H1 (cell line): ENCODE measurements around the gene OR8G5. TPM values are rescaled to one million over a fixed set of nuclear protein-coding genes. Genes with fewer than 3 reads are reported as not detected.

Experiments used
- CTCF ChIA-PET: fragments of 300-600 bp; sonication (Branson Sonifier 250); formaldehyde crosslinking; loops from one replicate; lab custom pipeline; 2021; ENCODE audit not compliant: partially characterized antibody; lab: Charles Lee
- POLR2A ChIA-PET: fragments of 300-600 bp; sonication (Branson Sonifier 250); formaldehyde crosslinking; loops from one replicate; lab custom pipeline; 2021; ENCODE audit warnings: inconsistent platforms; ENCODE audit not compliant: partially characterized antibody; lab: Charles Lee
- DNase-seq, 2 experiments: peaks; one replicate each; pipeline versions ENCODE4 v3.0.0 to v3.0.0-alpha.2; 2010 to 2022; ENCODE audit warnings: low spot score in 2 of 2, low read depth in 1 of 2, mixed read lengths in 1 of 2
- FAIRE-seq: peaks from 2 replicates; lab custom pipeline; 2011; peaks lifted over from hg19 to GRCh38; lab: Jason Lieb, UNC
- H2AFZ ChIP-seq: 2 replicates; pipeline ENCODE4 v1.8.1; 2012; ENCODE audit warnings: low read length, inconsistent platforms
- H2AK5ac ChIP-seq: 2 replicates; pipeline ENCODE4 v1.6.1; 2013; ENCODE audit warnings: low read depth, low read length
- H2BK120ac ChIP-seq: replicated peaks from 2 replicates; pipeline ENCODE3; 2013; ENCODE audit warnings: low read depth, low read length, inconsistent platforms
- H2BK12ac ChIP-seq: 2 replicates; pipeline ENCODE4 v1.6.1; 2013; ENCODE audit warnings: low read depth, low read length
- H2BK15ac ChIP-seq: 2 replicates; pipeline ENCODE4 v1.6.1; 2013; ENCODE audit warnings: low read length
- H2BK20ac ChIP-seq: 2 replicates; pipeline ENCODE4 v1.6.1; 2013; ENCODE audit warnings: low read length
- H2BK5ac ChIP-seq: 2 replicates; pipeline ENCODE4 v1.6.1; 2013; ENCODE audit warnings: low read depth, low read length
- H3K14ac ChIP-seq: 2 replicates; pipeline ENCODE4 v1.6.1; 2013; ENCODE audit warnings: inconsistent platforms; ENCODE audit not compliant: insufficient read length
- H3K18ac ChIP-seq: 2 replicates; pipeline ENCODE4 v1.6.1; 2013; ENCODE audit warnings: low read length; ENCODE audit errors: extremely low read depth
- H3K23ac ChIP-seq: 2 replicates; pipeline ENCODE4 v1.6.1; 2013; ENCODE audit warnings: inconsistent platforms; ENCODE audit not compliant: insufficient read length
- H3K23me2 ChIP-seq: 2 replicates; pipeline ENCODE4 v1.6.1; 2013; ENCODE audit warnings: low read depth, low read length
- H3K27ac ChIP-seq: 2 replicates; pipeline ENCODE4 v1.6.1; 2011; ENCODE audit warnings: low read depth, low read length, inconsistent platforms
- H3K27me3 ChIP-seq, 4 experiments: replicated peaks in 1 of 4; 1 replicate in 1 of 4; 2 replicates in 3 of 4; pipeline versions ENCODE4 v1.6.1 to v1.8.1; 2011 to 2013; ENCODE audit warnings: low read length in 3 of 4, mild to moderate bottlenecking in 3 of 4, inconsistent platforms in 2 of 4, mixed read lengths in 2 of 4, moderate library complexity in 1 of 4; ENCODE audit not compliant: control insufficient read depth in 3 of 4, insufficient read depth in 3 of 4; ENCODE audit errors: extremely low read depth in 1 of 4
- H3K36me3 ChIP-seq, 4 experiments: 2 replicates each; pipeline versions ENCODE4 v1.6.1 to v1.8.1; 2011 to 2013; ENCODE audit warnings: mild to moderate bottlenecking in 4 of 4, low read length in 3 of 4, moderate library complexity in 2 of 4, control low read depth in 1 of 4, inconsistent platforms in 1 of 4; ENCODE audit not compliant: insufficient read depth in 4 of 4, control insufficient read depth in 2 of 4
- H3K4ac ChIP-seq: replicated peaks from 2 replicates; pipeline ENCODE3; 2013; ENCODE audit warnings: low read length, low read depth, mixed read lengths, inconsistent platforms; ENCODE audit not compliant: insufficient read length
- H3K4me1 ChIP-seq, 4 experiments: replicated peaks in 1 of 4; 1 replicate in 1 of 4; 2 replicates in 3 of 4; pipeline versions ENCODE4 v1.6.1 to v1.8.1; 2011 to 2013; ENCODE audit warnings: low read length in 3 of 4, inconsistent platforms in 2 of 4, mixed read lengths in 1 of 4; ENCODE audit not compliant: insufficient read depth in 4 of 4, control insufficient read depth in 3 of 4
- H3K4me2 ChIP-seq, 2 experiments: 2 replicates each; pipeline versions ENCODE4 v1.6.1 to v1.8.1; 2011 to 2013; ENCODE audit warnings: low read depth in 2 of 2, low read length in 2 of 2, control low read depth in 1 of 2, inconsistent platforms in 1 of 2, mild to moderate bottlenecking in 1 of 2; ENCODE audit not compliant: insufficient read depth in 1 of 2
- H3K4me3 ChIP-seq, 4 experiments: fragments of 200-600, 300-600 bp in 1 of 4; sonication (generic), shearing (Covaris generic), sonication (Bioruptor Twin) in 1 of 4; 2 replicates each; pipeline versions ENCODE4 v1.5.1 to v1.8.1; 2011 to 2016; ENCODE audit warnings: low read length in 4 of 4, low read depth in 3 of 4, control low read depth in 2 of 4, inconsistent platforms in 2 of 4, mild to moderate bottlenecking in 2 of 4, mixed read lengths in 1 of 4, moderate library complexity in 1 of 4; ENCODE audit not compliant: insufficient read depth in 2 of 4; ENCODE audit errors: extremely low read depth in 1 of 4
- H3K56ac ChIP-seq: replicated peaks from 2 replicates; pipeline ENCODE3; 2013; ENCODE audit warnings: low read depth, mild to moderate bottlenecking, mixed read lengths, low read length, inconsistent platforms; ENCODE audit not compliant: insufficient read length
- H3K79me1 ChIP-seq: 2 replicates; pipeline ENCODE4 v1.6.1; 2013; ENCODE audit warnings: low read depth, low read length, control low read depth
- H3K79me2 ChIP-seq, 2 experiments: 2 replicates each; pipeline versions ENCODE4 v1.6.1 to v1.8.1; 2012 to 2013; ENCODE audit warnings: low read length in 2 of 2, mild to moderate bottlenecking in 2 of 2, inconsistent platforms in 1 of 2; ENCODE audit not compliant: insufficient read depth in 2 of 2, control insufficient read depth in 1 of 2
- H3K9ac ChIP-seq, 4 experiments: replicated peaks in 1 of 4; 1 replicate in 1 of 4; 2 replicates in 3 of 4; pipeline versions ENCODE4 v1.6.1 to v1.8.1; 2011 to 2013; ENCODE audit warnings: low read depth in 3 of 4, low read length in 3 of 4, control low read depth in 2 of 4, mild to moderate bottlenecking in 2 of 4, moderate library complexity in 2 of 4, inconsistent platforms in 1 of 4; ENCODE audit errors: extremely low read depth in 1 of 4
- H3K9me3 ChIP-seq, 2 experiments: 2 replicates each; pipeline versions ENCODE4 v1.6.1 to v1.8.1; 2012 to 2013; ENCODE audit warnings: mild to moderate bottlenecking in 2 of 2, moderate library complexity in 2 of 2, control low read depth in 1 of 2, inconsistent platforms in 1 of 2, low read depth in 1 of 2, low read length in 1 of 2, mixed read lengths in 1 of 2; ENCODE audit not compliant: insufficient read depth in 2 of 2
- H4K20me1 ChIP-seq, 2 experiments: replicated peaks in 1 of 2; 2 replicates each; pipeline versions ENCODE3 to v1.8.1; 2011 to 2013; ENCODE audit warnings: inconsistent platforms in 2 of 2, low read length in 2 of 2, mild to moderate bottlenecking in 1 of 2; ENCODE audit not compliant: insufficient read depth in 2 of 2, control insufficient read depth in 1 of 2
- H4K5ac ChIP-seq: 2 replicates; pipeline ENCODE4 v1.6.1; 2013; ENCODE audit warnings: low read length, low read depth, mixed read lengths, inconsistent platforms; ENCODE audit not compliant: insufficient read length
- H4K8ac ChIP-seq: 2 replicates; pipeline ENCODE4 v1.8.0; 2013; ENCODE audit warnings: mild to moderate bottlenecking, moderate library complexity, low read length, inconsistent platforms; ENCODE audit not compliant: insufficient read depth; ENCODE audit errors: extremely low read depth
- H4K91ac ChIP-seq: replicated peaks from 2 replicates; pipeline ENCODE3; 2013; ENCODE audit warnings: low read length, mixed read lengths, inconsistent platforms; ENCODE audit not compliant: insufficient read length
- KDM4A ChIP-seq: IDR thresholded peaks from one replicate; pipeline ENCODE4 v1.7.1; 2012; ENCODE audit warnings: low read depth, mild to moderate bottlenecking, moderate library complexity, low read length, inconsistent platforms; ENCODE audit not compliant: severe bottlenecking
- POLR2A ChIP-seq, 2 experiments: IDR thresholded peaks; 1 replicate in 1 of 2; 2 replicates in 1 of 2; pipeline ENCODE4 v1.6.1; 2011; ENCODE audit warnings: low read depth in 2 of 2, low read length in 2 of 2, mild to moderate bottlenecking in 2 of 2; ENCODE audit errors: control extremely low read depth in 1 of 2
- SP2 ChIP-seq: IDR thresholded peaks from 2 replicates; pipeline ENCODE4 v1.6.1; 2012; ENCODE audit warnings: mild to moderate bottlenecking, low read length, inconsistent platforms
- SP4 ChIP-seq: IDR thresholded peaks from 2 replicates; pipeline ENCODE4 v1.6.1; 2012; ENCODE audit warnings: low read length, inconsistent platforms
- polyA plus RNA-seq, 7 experiments: library from polyadenylated mRNA; depleted of rRNA in 3 of 7; stranded (reverse) in 5 of 7; unstranded in 2 of 7; fragments of >200 nt in 5 of 7; fragments of 200-250 nt in 2 of 7; gene quantifications; 1 replicate in 5 of 7; 2 replicates in 1 of 7; 4 replicates in 1 of 7; pipeline versions ENCODE4 v1.2.1 to v1.2.3, GENCODE V29; 2011 to 2013; ENCODE audit warnings: missing spikeins in 2 of 7, mixed read lengths in 2 of 7
- total RNA-seq: library from RNA; stranded (reverse); fragmentation: NEBNext Ultra II Directional; extraction: Animal tissue kit (Norgen Biotek cat#: 25700); gene quantifications from 2 replicates; pipeline ENCODE4 v1.2.1, GENCODE V29; 2021

Gene OR8G5
- total and polyA plus RNA-seq, 2 of the 8 experiments (the other 6 are each of a cell fraction or from before 2014, with no cell fraction given), result not detected

- H3K23ac ChIP-seq, result no peak overlapping the region
- ChIA-PET CTCF (no interaction called here), POLR2A (no interaction called here)
- H3K27ac ChIP-seq, result no peak overlapping the region
- H3K79me2 ChIP-seq, result no peaks in the 10 kb centered on the region
- TF ChIP-seq SP2 (no peak), KDM4A (no peak), SP4 (no peak), POLR2A (IDR thresholded peaks at IDR 0.05; ENCODE audit: control extremely low read depth in 1 of 2, low read depth in 2 of 2, low read length in 2 of 2) (no peak)
- no peak overlapping the region for H2BK12ac ChIP-seq
- H3K4me2 ChIP-seq, result no peak overlapping the region
- no peaks in the 10 kb centered on the region for H3K36me3 ChIP-seq
- no peak overlapping the region for H3K14ac ChIP-seq
- no peaks in the 10 kb centered on the region for H4K20me1 ChIP-seq
- no peak overlapping the region for H4K5ac ChIP-seq
- no peaks in the 10 kb centered on the region for H3K27me3 ChIP-seq
- no peaks in the 10 kb centered on the region for H3K4me1 ChIP-seq
- no peak overlapping the region for H2BK15ac ChIP-seq
- no peaks in the 10 kb centered on the region for H3K9me3 ChIP-seq
- H2AK5ac ChIP-seq, result no peak overlapping the region
- H2BK120ac ChIP-seq, result no peak overlapping the region
- DNase-seq (no peak), FAIRE-seq (no peak)
- H3K23me2 ChIP-seq, result no peaks in the 10 kb centered on the region
- no peak overlapping the region for H2BK20ac ChIP-seq
- H2BK5ac ChIP-seq, result no peak overlapping the region
- H3K4me3 ChIP-seq, result no peak overlapping the region
- H3K4ac ChIP-seq, result no peak overlapping the region
- no peak overlapping the region for H3K18ac ChIP-seq
- H3K79me1 ChIP-seq, result no peaks in the 10 kb centered on the region
- H2AFZ ChIP-seq, result no peak overlapping the region
- no peak overlapping the region for H4K8ac ChIP-seq
- no peak overlapping the region for H3K9ac ChIP-seq
- H4K91ac ChIP-seq, result no peak overlapping the region
- H3K56ac ChIP-seq, result no peak overlapping the region
These were observed 39.8 kb downstream of the OR8G5 start for GRCh38 chr11:124296016-124296415.
